Measurements from ENCODE around the gene ATXN1.
"Not testable (repeated sequence)": the region's sequence is repeated elsewhere in the genome, so short reads cannot be mapped to it uniquely, and the experiment has no call there.

Gene ATXN1

DNA sequence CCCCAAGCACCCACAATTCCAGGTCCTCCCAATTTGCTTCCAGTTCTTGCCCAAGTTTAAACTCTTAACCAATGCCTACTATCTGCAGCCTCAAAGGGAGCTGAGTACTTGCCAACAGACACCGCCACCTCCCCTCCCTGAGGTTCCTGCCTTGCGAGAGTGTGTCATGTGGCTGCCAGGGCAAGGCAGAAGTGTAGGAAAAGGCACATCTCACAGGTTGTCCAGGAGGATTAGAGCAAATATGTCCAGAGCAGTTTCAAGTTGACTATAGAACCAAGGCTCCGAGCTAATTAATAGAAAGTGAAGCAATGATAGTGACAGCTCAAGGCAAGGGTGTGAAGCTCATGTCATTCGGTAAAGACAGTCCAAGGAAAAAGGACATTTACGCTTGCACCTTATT lies 127.8 kb downstream of the ATXN1 start:
- Histone ChIP-seq H3K36me3 (ENCODE audit: low read length) (no peaks in the 10 kb centered on the region), H3K4me2 (ENCODE audit: low read depth, low read length, poor library complexity, severe bottlenecking) (no peak overlapping the region), H3K9me2 (replicated peaks; ENCODE audit: insufficient read depth, low read length) (no peaks in the 10 kb centered on the region), H3K9ac (ENCODE audit: low read length) (no peak overlapping the region), H3K27ac (ENCODE audit: low read depth, low read length) (no peak overlapping the region), H3K4me3 (ENCODE audit: insufficient read depth, low read length, poor library complexity, severe bottlenecking) (no peak overlapping the region), H3K79me2 (ENCODE audit: insufficient read depth, low read length) (no peaks in the 10 kb centered on the region), H4K20me1 (ENCODE audit: low read depth, low read length) (no peaks in the 10 kb centered on the region), H3F3A (ENCODE audit: insufficient read depth) (no peaks in the 10 kb centered on the region), H3K9me3 (ENCODE audit: insufficient read depth, low read length) (no peaks in the 10 kb centered on the region), H2AFZ (ENCODE audit: low read depth, low read length, severe bottlenecking) (no peak overlapping the region), H3K27me3 (ENCODE audit: low read length) (no peaks in the 10 kb centered on the region)
- TF ChIP-seq EZH2phosphoT487 (conservative IDR thresholded peaks at IDR 0.05; ENCODE audit: low read length): no peak
- TF ChIP-seq, protein P1, sequence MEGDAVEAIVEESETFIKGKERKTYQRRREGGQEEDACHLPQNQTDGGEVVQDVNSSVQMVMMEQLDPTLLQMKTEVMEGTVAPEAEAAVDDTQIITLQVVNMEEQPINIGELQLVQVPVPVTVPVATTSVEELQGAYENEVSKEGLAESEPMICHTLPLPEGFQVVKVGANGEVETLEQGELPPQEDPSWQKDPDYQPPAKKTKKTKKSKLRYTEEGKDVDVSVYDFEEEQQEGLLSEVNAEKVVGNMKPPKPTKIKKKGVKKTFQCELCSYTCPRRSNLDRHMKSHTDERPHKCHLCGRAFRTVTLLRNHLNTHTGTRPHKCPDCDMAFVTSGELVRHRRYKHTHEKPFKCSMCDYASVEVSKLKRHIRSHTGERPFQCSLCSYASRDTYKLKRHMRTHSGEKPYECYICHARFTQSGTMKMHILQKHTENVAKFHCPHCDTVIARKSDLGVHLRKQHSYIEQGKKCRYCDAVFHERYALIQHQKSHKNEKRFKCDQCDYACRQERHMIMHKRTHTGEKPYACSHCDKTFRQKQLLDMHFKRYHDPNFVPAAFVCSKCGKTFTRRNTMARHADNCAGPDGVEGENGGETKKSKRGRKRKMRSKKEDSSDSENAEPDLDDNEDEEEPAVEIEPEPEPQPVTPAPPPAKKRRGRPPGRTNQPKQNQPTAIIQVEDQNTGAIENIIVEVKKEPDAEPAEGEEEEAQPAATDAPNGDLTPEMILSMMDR (IDR thresholded peaks at IDR 0.05; ENCODE audit: insufficient read depth, low read length, poor library complexity, severe bottlenecking): no peak

DNA sequence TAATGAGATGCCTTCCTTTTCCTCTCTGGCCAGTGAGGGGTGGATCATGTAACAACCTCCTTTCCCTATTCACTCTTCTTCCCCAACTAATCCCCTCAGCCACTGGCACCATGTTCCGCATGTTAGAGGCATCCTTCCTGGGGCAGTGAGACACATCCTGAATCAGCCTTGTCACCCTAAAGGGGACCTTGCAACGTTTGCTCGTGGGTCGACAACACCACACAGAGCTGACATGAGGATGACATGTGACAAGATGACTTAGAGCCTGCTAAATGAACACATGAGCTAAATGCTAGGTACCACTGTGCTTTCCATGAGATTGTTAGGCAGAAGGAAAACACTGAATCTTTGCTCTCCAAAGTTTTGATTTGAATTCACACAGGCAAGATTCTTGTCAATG lies 129.2 kb downstream of the ATXN1 start:
- Histone ChIP-seq H3K27me3 (ENCODE audit: low read length) (no peaks in the 10 kb centered on the region), H4K20me1 (ENCODE audit: low read depth, low read length) (no peaks in the 10 kb centered on the region), H3K79me2 (ENCODE audit: insufficient read depth, low read length) (no peaks in the 10 kb centered on the region), H3K36me3 (ENCODE audit: low read length) (no peaks in the 10 kb centered on the region), H2AFZ (ENCODE audit: low read depth, low read length, severe bottlenecking) (no peak overlapping the region), H3K4me2 (ENCODE audit: low read depth, low read length, poor library complexity, severe bottlenecking) (no peak overlapping the region), H3K27ac (ENCODE audit: low read depth, low read length) (no peak overlapping the region), H3K4me3 (ENCODE audit: insufficient read depth, low read length, poor library complexity, severe bottlenecking) (no peak overlapping the region), H3K9ac (ENCODE audit: low read length) (no peak overlapping the region), H3K9me2 (replicated peaks; ENCODE audit: insufficient read depth, low read length) (no peaks in the 10 kb centered on the region), H3F3A (ENCODE audit: insufficient read depth) (no peaks in the 10 kb centered on the region), H3K9me3 (ENCODE audit: insufficient read depth, low read length) (no peaks in the 10 kb centered on the region)
- TF ChIP-seq, protein P1 (IDR thresholded peaks at IDR 0.05; ENCODE audit: insufficient read depth, low read length, poor library complexity, severe bottlenecking): no peak
- no peak for TF ChIP-seq EZH2phosphoT487 (conservative IDR thresholded peaks at IDR 0.05; ENCODE audit: low read length)

DNA sequence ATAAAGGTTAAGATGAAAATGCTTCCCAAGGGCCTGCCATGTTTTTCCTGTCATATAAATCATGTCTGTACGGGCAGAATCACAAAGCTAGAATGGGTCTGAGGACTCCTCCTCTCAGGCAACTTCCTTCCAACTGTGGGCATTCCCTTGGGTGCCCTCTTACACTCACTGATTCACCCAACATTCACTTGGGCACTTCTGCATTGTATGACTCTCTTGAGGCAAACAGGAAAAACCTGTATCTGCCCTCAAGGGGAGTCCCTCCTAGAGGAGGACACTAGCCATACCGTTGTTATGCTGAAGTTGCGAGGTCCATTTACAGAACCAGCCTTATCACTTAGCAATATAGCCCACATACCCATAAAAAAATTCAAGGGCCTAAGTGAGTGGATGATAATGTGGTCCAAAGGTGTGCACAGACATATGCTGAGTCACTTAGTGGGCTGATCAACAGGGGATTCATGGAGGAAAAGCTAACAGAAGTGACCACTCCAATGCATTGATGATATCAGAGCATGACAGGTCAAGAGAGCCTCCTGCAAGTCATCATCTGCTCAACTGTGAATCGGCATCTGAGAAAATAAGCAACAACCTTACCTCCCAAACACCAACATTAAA lies 131.1 kb downstream of the ATXN1 start:
- Histone ChIP-seq H3K79me2 (ENCODE audit: insufficient read depth, low read length) (no peaks in the 10 kb centered on the region), H3K9ac (ENCODE audit: low read length) (no peak overlapping the region), H3K4me3 (ENCODE audit: insufficient read depth, low read length, poor library complexity, severe bottlenecking) (no peak overlapping the region), H3K9me3 (ENCODE audit: insufficient read depth, low read length) (no peaks in the 10 kb centered on the region), H2AFZ (ENCODE audit: low read depth, low read length, severe bottlenecking) (no peak overlapping the region), H4K20me1 (ENCODE audit: low read depth, low read length) (no peaks in the 10 kb centered on the region), H3K36me3 (ENCODE audit: low read length) (no peaks in the 10 kb centered on the region), H3K27me3 (ENCODE audit: low read length) (no peaks in the 10 kb centered on the region), H3K27ac (ENCODE audit: low read depth, low read length) (no peak overlapping the region), H3K9me2 (replicated peaks; ENCODE audit: insufficient read depth, low read length) (no peaks in the 10 kb centered on the region), H3K4me2 (ENCODE audit: low read depth, low read length, poor library complexity, severe bottlenecking) (no peak overlapping the region), H3F3A (ENCODE audit: insufficient read depth) (no peaks in the 10 kb centered on the region)
- TF ChIP-seq, protein P1 (IDR thresholded peaks at IDR 0.05; ENCODE audit: insufficient read depth, low read length, poor library complexity, severe bottlenecking): no peak
- no peak for TF ChIP-seq EZH2phosphoT487 (conservative IDR thresholded peaks at IDR 0.05; ENCODE audit: low read length)

DNA sequence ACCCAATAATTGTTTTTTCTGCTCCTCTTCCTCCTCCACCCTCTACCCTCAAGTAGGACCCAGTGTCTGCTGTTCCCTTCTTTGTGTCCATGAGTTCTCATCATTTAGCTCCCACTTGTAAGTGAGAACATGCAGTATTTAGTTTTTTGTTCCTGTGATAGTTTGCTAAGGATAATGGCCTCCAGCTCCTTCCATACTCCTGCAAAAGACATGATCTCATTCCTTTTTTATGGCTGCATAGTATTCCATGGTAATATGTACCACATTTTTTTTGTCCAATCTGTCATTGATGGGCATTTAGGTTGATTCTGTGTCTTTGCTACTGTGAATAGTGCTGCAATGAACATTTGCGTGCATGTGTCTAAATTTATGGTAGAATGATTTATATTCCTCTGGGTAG lies 132.7 kb downstream of the ATXN1 start:
- H4K20me1 ChIP-seq (ENCODE audit: low read depth, low read length); H3K4me2 ChIP-seq (ENCODE audit: low read depth, low read length, poor library complexity, severe bottlenecking); H3K4me3 ChIP-seq (ENCODE audit: insufficient read depth, low read length, poor library complexity, severe bottlenecking); H3K27me3 ChIP-seq (ENCODE audit: low read length); H3K9me3 ChIP-seq (ENCODE audit: insufficient read depth, low read length); H3F3A ChIP-seq (ENCODE audit: insufficient read depth); H3K9ac ChIP-seq (ENCODE audit: low read length); H3K79me2 ChIP-seq (ENCODE audit: insufficient read depth, low read length); H3K36me3 ChIP-seq (ENCODE audit: low read length); H2AFZ ChIP-seq (ENCODE audit: low read depth, low read length, severe bottlenecking); H3K27ac ChIP-seq (ENCODE audit: low read depth, low read length); H3K9me2 ChIP-seq (replicated peaks; ENCODE audit: insufficient read depth, low read length): not testable (repeated sequence)
